Right ventricle myocardium superior (tissue), 1 donor: ENCODE data around the gene PDE7B. TPM values are rescaled to one million over a fixed set of nuclear protein-coding genes. Genes with fewer than 3 reads are reported as not detected.
A peak's percentile ranks its signal among the peaks of the same experiment; 100 is the strongest.

ENCODE experiments used
- ATAC-seq: fragments of 200-7000 bp; cut with Tn5 transposase; one replicate; pipeline ENCODE4 v1.9.1; 2020; ENCODE audit warnings: mild to moderate bottlenecking; ENCODE audit not compliant: poor library complexity
- DNase-seq: peaks from one replicate; pipeline ENCODE4 v3.0.0-alpha.2; 2020
- intact Hi-C: fragments of 100-400 bp; cut with DNase I; formaldehyde crosslinking; loops from one replicate; pipeline ENCODE4 v1.11.2; 2022
- total RNA-seq: library from RNA; stranded (reverse); fragmentation: NEBNext Ultra II Directional; extraction: Animal tissue kit (Norgen Biotek cat#: 25700); gene quantifications from one replicate; pipeline ENCODE4 v1.2.1, GENCODE V29; 2021
- donor health status: DM: no; HTN: yes; CAD: no; lungs with severe emphysema.

The PDE7B gene
- total RNA-seq, 1 donor from 2014 or later, result 18.6 TPM

- no peak for DNase-seq
- intact Hi-C loops, result no loop called here
- ATAC-seq, result no peak
Observed at GRCh38 chr6:135877666-135878065, 26.2 kb downstream of the PDE7B start.

GRCh38 chr6:135880066-135880972 is 28.8 kb downstream of the PDE7B start:
- intact Hi-C loops, result no loop called here
- ATAC-seq (peak; percentile 45), DNase-seq (no peak)

- DNase-seq (no peak), ATAC-seq (no peak)
- intact Hi-C loops, result no loop called here
Observed at GRCh38 chr6:135883045-135883444, 31.5 kb downstream of the PDE7B start.

GRCh38 chr6:135883536-135883935 is 32.0 kb downstream of the PDE7B start:
- DNase-seq, result no peak
- no peak for ATAC-seq
- intact Hi-C loops, result no loop called here

GRCh38 chr6:135884136-135884535 is 32.6 kb downstream of the PDE7B start:
- no peak for DNase-seq
- no peak for ATAC-seq
- intact Hi-C loops, result no loop called here

- intact Hi-C loops, result no loop called here
- ATAC-seq (no peak), DNase-seq (no peak)
Observed at GRCh38 chr6:135887069-135887468, 35.6 kb downstream of the PDE7B start.

- intact Hi-C loops, result no loop called here
- DNase-seq, result no peak
- no peak for ATAC-seq
Observed at GRCh38 chr6:135888818-135889217, 37.3 kb downstream of the PDE7B start.

GRCh38 chr6:135890876-135891275 is 39.4 kb downstream of the PDE7B start:
- no peak for DNase-seq
- no peak for ATAC-seq
- intact Hi-C loops, result no loop called here

GRCh38 chr6:135891710-135892109 is 40.2 kb downstream of the PDE7B start:
- ATAC-seq (no peak), DNase-seq (no peak)
- intact Hi-C loops, result no loop called here

GRCh38 chr6:135895231-135895911 is 43.9 kb downstream of the PDE7B start:
- DNase-seq (no peak), ATAC-seq (no peak)
- intact Hi-C loops, result no loop called here

- no peak for ATAC-seq
- no peak for DNase-seq
- intact Hi-C loops, result no loop called here
Observed at GRCh38 chr6:135897087-135897486, 45.6 kb downstream of the PDE7B start.

- ATAC-seq (peak; percentile 88), DNase-seq (peak; percentile 49)
- intact Hi-C loops, result no loop called here
Observed at GRCh38 chr6:135901774-135902524, 50.4 kb downstream of the PDE7B start.

GRCh38 chr6:135902756-135903331 is 51.3 kb downstream of the PDE7B start:
- peak; percentile 40 for ATAC-seq
- intact Hi-C loops, result no loop called here
- no peak for DNase-seq

GRCh38 chr6:135904666-135905065 is 53.2 kb downstream of the PDE7B start:
- no peak for ATAC-seq
- intact Hi-C loops, result no loop called here
- DNase-seq, result no peak

- intact Hi-C loops, result no loop called here
- ATAC-seq, result no peak
- peak; percentile 35 for DNase-seq
Observed at GRCh38 chr6:135905604-135906300, 54.3 kb downstream of the PDE7B start.

- no peak for DNase-seq
- intact Hi-C loops, result no loop called here
- ATAC-seq, result no peak
Observed at GRCh38 chr6:135906542-135906941, 55.0 kb downstream of the PDE7B start.

- no peak for ATAC-seq
- intact Hi-C loops, result no loop called here
- DNase-seq, result no peak
Observed at GRCh38 chr6:135906972-135907465, 55.5 kb downstream of the PDE7B start.

GRCh38 chr6:135909737-135910387 is 58.4 kb downstream of the PDE7B start:
- peak; percentile 33 for DNase-seq
- no peak for ATAC-seq
- intact Hi-C loops, result no loop called here
